ENCODE measurements around the gene SLC6A7. TPM values are rescaled to one million over a fixed set of nuclear protein-coding genes. Genes with fewer than 3 reads are reported as not detected.

The SLC6A7 gene
- total and polyA plus RNA-seq, 2 donors from 2014 or later = not detected

GRCh38 chr5:150158170-150158949 is 31.5 kb upstream of the SLC6A7 start:
- H3K36me3 ChIP-seq (ENCODE audit: control insufficient read depth in 2 of 3, insufficient read depth in 3 of 3, low read length in 3 of 3) = no peaks in the 10 kb centered on the region
- DNase-seq (no peak), FAIRE-seq (no peak)
- peaks cover 5 to 11% (median 10%) of the 10 kb centered on the region in 3 donors for H3K4me1 ChIP-seq (ENCODE audit: control insufficient read depth in 2 of 3, insufficient read depth in 2 of 3, low read depth in 1 of 3, low read length in 3 of 3)
- TF ChIP-seq CTCF (IDR thresholded peaks at IDR 0.05; ENCODE audit: borderline replicate concordance, extremely low read depth, insufficient read depth) = no peak
- peak overlapping the region; percentile 58 to 81 for H3K27ac ChIP-seq (ENCODE audit: low read depth in 2 of 2, low read length in 2 of 2)
- no peak overlapping the region for H3K9ac ChIP-seq (ENCODE audit: low read length in 3 of 3)
- H3K9me3 ChIP-seq (ENCODE audit: control insufficient read depth in 2 of 3, insufficient read depth in 1 of 3, low read length in 3 of 3) = no peaks in the 10 kb centered on the region
- H3K4me3 ChIP-seq (ENCODE audit: low read length in 3 of 3) = no peak overlapping the region
- intact Hi-C loops (cut with DNase I) = no loop called here
- no peaks in the 10 kb centered on the region for H3K27me3 ChIP-seq (ENCODE audit: control insufficient read depth, insufficient read depth, low read length)

- Histone ChIP-seq H3K27ac (ENCODE audit: low read depth in 2 of 2, low read length in 2 of 2) (peak overlapping the region; percentile 58 to 81), H3K9me3 (ENCODE audit: control insufficient read depth in 2 of 3, insufficient read depth in 1 of 3, low read length in 3 of 3) (no peaks in the 10 kb centered on the region), H3K36me3 (ENCODE audit: control insufficient read depth in 2 of 3, insufficient read depth in 3 of 3, low read length in 3 of 3) (no peaks in the 10 kb centered on the region), H3K4me3 (ENCODE audit: low read length in 3 of 3) (no peak overlapping the region), H3K4me1 (ENCODE audit: control insufficient read depth in 2 of 3, insufficient read depth in 2 of 3, low read depth in 1 of 3, low read length in 3 of 3) (peaks cover 4 to 14% (median 11%) of the 10 kb centered on the region in 3 donors), H3K9ac (ENCODE audit: low read length in 3 of 3) (no peak overlapping the region), H3K27me3 (ENCODE audit: control insufficient read depth, insufficient read depth, low read length) (no peaks in the 10 kb centered on the region)
- FAIRE-seq (no peak), DNase-seq (no peak)
- no peak for TF ChIP-seq CTCF (IDR thresholded peaks at IDR 0.05; ENCODE audit: borderline replicate concordance, extremely low read depth, insufficient read depth)
- intact Hi-C loops (cut with DNase I) = no loop called here
Observed at GRCh38 chr5:150159031-150159430, 30.8 kb upstream of the SLC6A7 start.

GRCh38 chr5:150159741-150160179 is 30.1 kb upstream of the SLC6A7 start:
- intact Hi-C loops (cut with DNase I) = no loop called here
- TF ChIP-seq CTCF (IDR thresholded peaks at IDR 0.05; ENCODE audit: borderline replicate concordance, extremely low read depth, insufficient read depth) = no peak
- Histone ChIP-seq H3K4me1 (ENCODE audit: control insufficient read depth in 2 of 3, insufficient read depth in 2 of 3, low read depth in 1 of 3, low read length in 3 of 3) (peaks cover 3 to 14% (median 11%) of the 10 kb centered on the region in 3 donors), H3K4me3 (ENCODE audit: low read length in 3 of 3) (no peak overlapping the region), H3K27me3 (ENCODE audit: control insufficient read depth, insufficient read depth, low read length) (no peaks in the 10 kb centered on the region), H3K9ac (ENCODE audit: low read length in 3 of 3) (no peak overlapping the region), H3K27ac (ENCODE audit: low read depth in 2 of 2, low read length in 2 of 2) (peak overlapping the region; percentile 69 to 82), H3K9me3 (ENCODE audit: control insufficient read depth in 2 of 3, insufficient read depth in 1 of 3, low read length in 3 of 3) (no peaks in the 10 kb centered on the region), H3K36me3 (ENCODE audit: control insufficient read depth in 2 of 3, insufficient read depth in 3 of 3, low read length in 3 of 3) (no peaks in the 10 kb centered on the region)
- FAIRE-seq = no peak
- peak in 4 of 5 donors; percentile 81 to 92 (median 86) for DNase-seq

Measured in kidney (tissue), 14 donors.